GM04503 (cell line): ENCODE measurements around the gene VSIG10L.

Experiments
- DNase-seq: peaks from one replicate; pipeline ENCODE4 v3.0.0-alpha.2; 2012; ENCODE audit warnings: low read depth

Gene VSIG10L

GRCh38 chr19:51317376-51317775 is 24.6 kb downstream of the VSIG10L start:
- no peak for DNase-seq

- DNase-seq = no peak
Measured at GRCh38 chr19:51316688-51317087, 25.3 kb downstream of the VSIG10L start.

DNA sequence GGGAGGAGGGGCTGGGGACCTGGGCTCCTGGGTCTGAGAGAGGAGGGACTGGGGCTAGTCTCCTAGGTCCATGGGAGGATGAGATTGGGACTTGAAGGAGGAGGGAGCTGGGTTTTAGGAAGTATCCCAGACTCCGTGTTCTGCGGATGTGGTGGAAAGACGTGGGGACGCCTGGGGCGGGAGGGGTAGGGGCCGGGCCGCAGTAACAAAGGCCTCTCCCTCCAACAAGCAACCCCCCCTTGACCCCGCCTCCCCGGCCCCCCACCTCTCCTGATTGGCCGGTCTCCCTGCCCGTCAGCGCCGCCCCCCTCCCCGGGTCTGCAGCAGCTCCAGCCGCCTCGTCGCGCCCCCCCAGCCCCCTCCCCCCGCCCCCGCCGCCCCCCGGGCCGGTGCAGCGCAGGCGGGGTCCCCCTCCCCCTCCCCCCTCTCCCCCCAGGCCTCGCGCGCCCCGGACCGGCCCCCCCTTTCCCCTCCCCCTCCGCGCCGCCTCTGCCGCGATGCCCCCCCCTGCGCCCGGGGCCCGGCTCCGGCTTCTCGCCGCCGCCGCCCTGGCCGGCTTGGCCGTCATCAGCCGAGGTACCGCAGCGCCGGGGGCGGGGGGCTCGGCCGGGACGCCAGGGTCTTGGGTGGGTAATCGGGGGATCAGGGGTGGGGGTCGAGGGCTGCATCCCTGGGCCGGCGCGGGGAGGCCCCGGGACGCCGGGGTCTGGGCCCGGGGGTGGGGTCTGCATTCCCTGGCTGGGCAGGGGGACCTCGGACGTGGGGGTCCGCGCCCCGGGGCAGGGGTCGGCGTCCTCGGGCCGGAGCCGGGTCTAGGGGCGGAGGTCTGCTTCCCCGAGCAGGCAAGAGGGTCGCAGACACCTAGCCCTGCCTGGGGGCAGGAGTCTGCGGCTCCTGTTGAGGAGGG is 30.3 kb downstream of the VSIG10L start, which contains the start of gene IGLON5:
Gene IGLON5, plus strand, starts transcription at position 294 of the 907 bp plus-strand sequence. Its CDS starts 204 bp downstream, at position 498.
- no peak for DNase-seq

DNA sequence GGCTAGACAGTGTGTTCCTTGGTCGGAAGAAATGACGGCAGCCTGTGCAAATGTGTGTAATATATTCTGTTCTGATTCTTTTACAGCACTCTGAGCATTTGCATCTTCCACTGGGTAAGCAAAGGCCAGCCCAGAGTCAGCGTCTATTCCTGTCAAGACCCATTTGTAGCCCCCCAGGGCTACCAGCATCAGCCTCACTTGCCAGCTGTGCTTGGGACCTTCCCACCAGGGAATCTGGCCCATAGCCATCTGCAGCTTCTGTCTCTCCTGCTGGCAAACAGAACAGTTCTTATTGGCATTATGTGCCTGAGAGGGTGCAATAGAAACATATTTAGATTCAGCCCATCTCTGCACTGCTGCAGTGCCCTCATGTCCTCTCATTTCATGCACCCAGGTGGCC is 36.5 kb downstream of the VSIG10L start:
- no peak for DNase-seq

- no peak for DNase-seq
Measured at GRCh38 chr19:51301266-51301665, 40.7 kb downstream of the VSIG10L start.

GRCh38 chr19:51297406-51297805 is 44.5 kb downstream of the VSIG10L start:
- no peak for DNase-seq

- no peak for DNase-seq
Measured at GRCh38 chr19:51296336-51297093, 45.4 kb downstream of the VSIG10L start.

DNA sequence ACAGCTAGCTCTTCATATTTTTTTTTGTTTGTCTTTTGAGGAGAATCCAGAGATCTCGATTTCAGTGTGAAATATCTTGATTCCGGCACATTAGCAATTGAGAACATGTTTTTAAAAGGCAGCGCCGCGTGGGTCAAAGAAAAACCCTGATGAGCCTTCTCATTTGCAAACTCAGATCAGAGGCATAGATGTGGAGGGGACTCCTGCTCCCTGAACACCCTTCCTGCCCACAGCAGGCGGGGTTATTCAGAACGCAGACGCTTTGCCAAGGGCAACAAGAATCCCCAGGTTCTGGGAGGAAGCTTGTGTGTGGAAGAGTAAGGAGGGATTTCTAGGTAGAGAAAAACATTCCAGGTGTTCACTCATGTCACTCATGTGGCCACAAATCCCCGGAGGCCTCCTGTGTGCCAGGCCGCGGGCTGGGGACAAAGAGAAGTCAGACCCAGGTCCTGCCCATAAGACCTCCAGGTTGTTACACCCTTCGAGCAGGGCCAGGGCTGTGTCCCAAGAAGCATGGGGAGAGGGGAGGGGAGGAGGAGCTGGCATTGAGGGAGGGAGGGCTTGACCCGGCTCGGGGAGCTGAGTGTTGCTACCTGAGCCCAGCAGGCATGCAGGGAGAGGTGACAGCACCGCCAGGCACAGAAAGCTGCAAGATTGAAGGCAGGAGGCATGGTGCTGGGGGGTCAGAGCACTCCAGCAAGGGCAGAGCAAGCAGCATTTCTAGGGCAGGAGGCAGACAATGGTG is 46.4 kb downstream of the VSIG10L start:
- no peak for DNase-seq

- DNase-seq = no peak
Measured at GRCh38 chr19:51294977-51295375, 47.0 kb downstream of the VSIG10L start.

DNA sequence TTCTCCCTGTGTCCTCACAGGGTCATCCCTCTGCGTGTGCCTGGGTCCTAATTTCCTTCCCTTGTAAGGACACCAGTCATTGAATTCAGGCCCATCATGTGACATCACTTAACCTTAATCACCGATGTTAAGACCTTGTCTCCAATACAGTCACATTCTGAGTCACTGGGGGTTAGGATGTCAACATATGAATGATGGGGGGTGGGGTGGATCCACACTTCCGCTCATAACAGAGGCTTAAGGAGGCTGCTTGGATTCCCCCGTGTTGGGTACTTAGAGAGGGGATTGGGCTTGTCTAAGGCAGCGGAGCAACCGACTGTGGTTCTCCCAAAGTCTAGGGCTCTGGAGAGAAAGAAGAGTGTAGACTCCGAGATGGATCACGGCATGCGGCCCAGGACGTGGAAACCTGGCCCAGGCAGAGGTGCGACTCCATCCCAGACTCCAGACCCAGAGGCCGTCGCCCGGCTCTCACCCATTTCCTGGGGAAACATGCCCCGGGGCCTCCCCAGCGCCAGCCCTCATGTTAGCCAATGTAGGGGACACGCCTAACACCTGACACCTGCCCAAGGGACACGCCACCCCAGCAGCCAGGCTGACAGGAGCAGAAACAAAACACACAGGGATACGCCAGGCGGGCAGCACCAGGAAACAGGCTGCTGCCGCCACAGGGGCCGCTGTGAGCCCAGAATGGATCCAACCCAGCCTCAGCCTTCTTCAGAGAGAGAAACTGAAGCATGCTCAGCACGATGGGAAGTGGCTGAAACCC is 47.5 kb downstream of the VSIG10L start:
- DNase-seq = no peak

DNA sequence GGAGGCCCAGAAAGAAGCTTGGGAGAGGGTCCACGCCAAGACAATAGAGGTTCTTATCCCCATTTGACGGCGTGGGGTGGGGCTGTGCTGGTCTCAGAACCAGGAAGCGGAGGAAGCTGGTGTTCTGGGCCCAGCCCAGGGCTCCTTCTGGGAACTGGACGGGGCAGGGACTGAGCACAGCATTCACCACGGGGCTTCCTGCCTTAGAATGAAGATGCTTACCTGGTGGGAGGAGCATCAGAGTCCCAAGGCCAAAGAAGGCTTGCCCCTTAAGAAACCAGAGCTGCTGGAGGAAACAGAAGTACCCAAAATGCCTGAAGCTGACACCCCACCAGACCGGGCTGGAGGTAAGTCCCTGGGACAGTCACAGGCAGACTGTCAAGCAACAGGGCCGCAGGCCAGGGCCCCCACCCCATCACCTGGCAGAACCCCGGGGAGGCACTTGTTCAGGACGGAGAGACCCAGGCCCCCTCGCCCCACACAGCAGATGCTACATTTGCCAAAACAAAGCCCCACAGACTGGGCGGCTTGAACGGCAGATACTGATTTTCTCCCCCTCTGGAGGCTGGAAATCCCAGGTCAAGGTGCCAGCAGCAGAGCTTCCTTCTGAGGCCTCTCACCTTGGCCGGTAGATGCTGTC is 48.2 kb downstream of the VSIG10L start:
- no peak for DNase-seq

DNA sequence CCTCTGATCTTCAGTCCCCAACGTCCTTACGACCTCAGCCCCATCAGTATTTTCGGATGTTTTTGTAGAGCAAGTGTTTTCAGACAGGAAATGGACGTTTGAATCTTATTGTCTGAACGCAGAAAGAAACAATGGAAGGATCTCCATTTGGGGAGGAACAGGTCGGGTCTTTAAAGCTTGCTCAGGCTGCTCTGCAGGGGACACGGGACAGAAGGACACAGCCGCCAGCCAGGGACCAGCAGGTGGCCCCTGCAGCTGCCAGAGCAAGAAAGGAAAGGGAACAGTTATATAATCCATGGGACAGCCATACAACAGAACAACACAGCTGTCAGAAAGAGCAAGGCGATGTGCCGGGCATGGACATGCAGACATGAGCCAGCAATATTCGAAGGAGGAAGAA is 49.0 kb downstream of the VSIG10L start:
- no peak for DNase-seq

DNA sequence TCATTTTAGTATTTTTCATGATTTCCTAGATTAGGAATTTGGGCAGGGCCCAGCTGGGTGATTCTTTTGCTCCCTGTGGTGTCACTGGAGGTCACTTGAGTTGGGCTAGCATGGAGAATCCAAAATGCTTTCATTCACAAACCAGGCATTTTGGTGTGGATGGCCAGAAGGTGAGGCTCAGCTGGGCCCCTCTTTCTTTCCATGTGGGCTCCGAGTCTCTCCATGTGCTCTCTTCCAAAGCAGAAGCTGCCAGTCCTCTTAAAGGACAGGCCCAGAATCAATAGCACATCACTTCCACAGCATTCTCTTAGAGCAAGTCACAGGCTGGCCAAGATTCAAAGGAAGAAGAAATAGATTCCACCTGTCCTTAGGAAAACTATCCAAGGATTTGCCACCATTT is 52.3 kb downstream of the VSIG10L start:
- no peak for DNase-seq

- no peak for DNase-seq
Measured at GRCh38 chr19:51285682-51286081, 56.3 kb downstream of the VSIG10L start.

- DNase-seq = no peak
Measured at GRCh38 chr19:51282335-51282734, 59.6 kb downstream of the VSIG10L start.
